Stimulated activated CD8-positive, alpha-beta memory T cell treated with anti-CD3 and anti-CD28 coated beads, Interleukin-12 subunit alpha, Interleukin-12 subunit beta, amount 100 ng/mL, for 1 hour (primary cell): Measurements from ENCODE around the gene TSPAN7.

Source experiments
- DNase-seq: peaks from one replicate; pipeline ENCODE4 v3.0.0-alpha.2; 2020; ENCODE audit warnings: low read depth

Gene TSPAN7, protein sequence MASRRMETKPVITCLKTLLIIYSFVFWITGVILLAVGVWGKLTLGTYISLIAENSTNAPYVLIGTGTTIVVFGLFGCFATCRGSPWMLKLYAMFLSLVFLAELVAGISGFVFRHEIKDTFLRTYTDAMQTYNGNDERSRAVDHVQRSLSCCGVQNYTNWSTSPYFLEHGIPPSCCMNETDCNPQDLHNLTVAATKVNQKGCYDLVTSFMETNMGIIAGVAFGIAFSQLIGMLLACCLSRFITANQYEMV

DNA sequence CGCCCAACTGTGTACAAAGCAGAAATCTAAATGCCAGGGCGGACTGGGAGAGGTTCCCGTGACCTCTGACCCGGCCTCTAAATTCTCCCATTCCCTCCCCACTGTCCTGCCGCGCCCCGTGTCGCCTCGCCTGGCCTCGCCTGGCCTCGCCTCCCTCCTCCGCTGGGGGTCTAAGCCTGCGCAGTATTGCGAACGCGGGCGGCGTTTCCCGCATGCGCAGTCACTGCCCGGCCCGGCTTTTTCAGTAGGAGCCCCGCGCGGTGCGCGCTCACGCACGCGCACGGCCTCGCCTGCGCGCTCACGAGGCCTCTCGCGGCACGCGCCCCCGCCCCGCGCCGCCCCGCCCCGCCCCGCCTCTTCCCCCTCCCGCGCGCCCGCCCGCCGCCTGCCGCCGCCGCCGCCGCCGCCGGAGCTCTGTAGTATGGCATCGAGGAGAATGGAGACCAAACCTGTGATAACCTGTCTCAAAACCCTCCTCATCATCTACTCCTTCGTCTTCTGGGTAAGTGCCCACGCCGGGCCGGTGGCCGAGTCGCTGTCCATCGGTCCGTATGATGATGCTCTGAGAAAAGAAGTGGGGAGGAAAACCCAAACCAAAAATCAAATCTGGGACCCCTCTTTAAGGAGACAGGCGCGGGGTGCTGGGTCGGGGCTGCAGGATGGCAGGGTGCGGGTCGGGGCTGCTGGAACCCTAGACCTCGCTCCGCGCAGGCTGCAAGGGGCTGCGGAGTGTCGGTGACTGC is at the start of gene TSPAN7:
Gene TSPAN7, plus strand, starts transcription at position 417 of the 743 bp plus-strand sequence. Its CDS starts 5 bp downstream, at position 422.
- DNase-seq, result peak; percentile 60

DNA sequence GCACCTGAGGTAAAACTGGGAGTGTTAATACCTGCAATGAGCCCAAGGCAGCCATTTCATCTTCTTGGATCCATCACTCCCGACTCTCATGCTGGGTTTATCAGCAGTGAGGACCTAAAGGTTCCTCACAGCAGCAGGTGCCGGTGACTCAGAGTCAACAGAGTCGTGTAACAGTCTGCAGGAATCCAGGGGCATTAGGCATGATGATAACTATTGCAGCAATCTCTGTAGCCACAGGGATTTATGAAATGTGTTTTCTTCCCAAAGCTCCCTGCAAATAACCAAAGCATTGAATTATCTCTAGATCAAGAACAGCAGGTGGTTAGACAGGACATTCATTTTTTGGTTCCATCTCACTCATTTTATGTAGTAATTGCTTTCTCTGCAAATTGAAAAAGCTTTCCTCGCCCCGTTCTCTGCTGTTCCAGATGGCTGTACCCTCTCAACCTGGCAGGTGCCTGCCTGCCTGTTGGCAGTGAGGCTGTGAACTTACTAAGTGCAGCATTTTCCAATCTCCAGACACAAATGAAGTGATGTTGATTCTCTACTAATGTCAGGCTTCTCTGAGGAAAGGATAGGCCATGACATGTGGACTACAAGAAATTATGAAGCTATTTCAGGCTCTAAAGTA is 48.1 kb upstream of the TSPAN7 start:
- no peak for DNase-seq

- no peak for DNase-seq
These were observed 47.1 kb upstream of the TSPAN7 start for GRCh38 chrX:38514016-38514854.

DNA sequence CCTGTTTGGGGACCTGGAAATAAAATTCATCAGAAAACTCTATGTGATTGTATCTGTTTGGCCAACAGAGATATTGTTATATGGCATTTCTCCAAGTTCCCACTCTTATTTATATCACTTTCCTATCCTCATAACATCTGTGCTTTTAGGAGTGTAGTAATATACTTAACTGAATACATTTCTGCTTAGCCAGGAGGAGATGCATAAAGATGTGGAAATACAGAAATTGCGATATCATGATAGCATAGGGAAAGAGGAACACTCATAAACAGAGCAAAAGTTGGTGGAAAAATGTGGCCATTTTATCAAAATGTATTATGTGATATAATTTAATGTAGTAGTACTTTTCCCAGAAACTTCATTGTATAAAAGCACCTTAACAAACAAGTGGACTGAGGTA is 46.1 kb upstream of the TSPAN7 start:
- DNase-seq, result no peak

DNA sequence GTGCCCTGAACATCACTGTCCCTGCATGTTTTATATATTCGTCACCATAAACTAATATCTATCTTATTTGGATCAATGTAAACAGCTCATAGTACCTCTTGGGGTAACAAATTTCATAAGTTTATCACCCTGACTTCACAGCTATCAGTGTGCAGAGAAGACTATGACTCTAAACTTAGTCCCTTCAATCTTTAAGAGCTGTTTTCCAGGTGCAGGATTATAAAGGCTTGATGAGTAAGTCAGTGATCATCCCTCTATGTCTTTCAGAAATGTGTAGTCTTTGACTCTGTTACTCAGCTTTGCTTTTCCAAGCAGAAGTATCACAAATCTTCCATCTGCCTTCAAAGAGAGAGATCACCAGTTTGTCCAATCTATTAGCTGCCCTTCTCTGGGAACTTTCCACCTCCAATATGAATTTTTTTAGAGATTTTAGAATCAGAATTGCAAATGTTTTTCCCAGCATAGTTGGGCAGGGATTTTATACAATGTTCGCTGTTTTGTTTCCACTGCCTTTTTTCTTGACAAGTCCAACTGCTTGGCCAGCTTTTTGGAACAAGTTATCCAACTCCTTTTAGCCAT is 45.1 kb upstream of the TSPAN7 start:
- no peak for DNase-seq

- no peak for DNase-seq
These were observed 41.7 kb upstream of the TSPAN7 start for GRCh38 chrX:38519651-38520050.

DNA sequence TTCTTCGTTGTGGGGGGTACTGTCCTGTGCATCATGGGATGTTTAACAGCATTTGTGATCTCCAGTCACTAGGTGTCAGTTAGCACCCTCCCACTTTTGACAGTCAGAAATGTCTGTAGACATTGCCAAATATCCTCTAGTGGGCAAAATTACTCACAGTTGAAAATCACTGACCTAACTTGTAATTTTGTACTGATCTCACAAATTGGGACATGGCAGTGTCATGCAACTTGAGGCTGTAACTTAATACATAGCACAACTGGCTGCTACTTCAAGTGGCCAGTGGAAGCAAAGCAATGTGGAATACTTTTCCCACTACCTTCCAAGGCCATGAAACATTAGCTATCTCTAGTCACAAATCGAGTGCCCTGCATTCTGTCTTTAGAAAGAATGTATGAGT is 23.2 kb upstream of the TSPAN7 start:
- no peak for DNase-seq

DNA sequence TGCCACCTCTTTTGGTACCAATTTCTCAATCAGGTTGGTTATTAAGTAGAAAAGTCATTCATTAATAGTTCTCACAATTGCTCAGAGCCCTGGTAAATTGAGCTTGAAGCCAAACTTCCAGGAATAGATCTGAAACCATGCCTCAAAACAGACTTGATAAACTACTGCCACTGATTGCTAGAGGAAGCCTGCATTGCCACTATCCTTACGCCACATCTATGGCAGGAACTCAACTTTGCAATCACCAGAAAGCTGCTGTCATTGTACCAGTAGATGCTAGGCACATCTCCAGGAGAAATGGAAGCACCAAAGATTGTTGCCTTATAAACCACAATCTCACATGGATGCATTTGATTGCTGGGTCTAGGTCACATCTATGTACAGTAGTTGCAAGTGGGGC is 21.6 kb upstream of the TSPAN7 start:
- no peak for DNase-seq

DNA sequence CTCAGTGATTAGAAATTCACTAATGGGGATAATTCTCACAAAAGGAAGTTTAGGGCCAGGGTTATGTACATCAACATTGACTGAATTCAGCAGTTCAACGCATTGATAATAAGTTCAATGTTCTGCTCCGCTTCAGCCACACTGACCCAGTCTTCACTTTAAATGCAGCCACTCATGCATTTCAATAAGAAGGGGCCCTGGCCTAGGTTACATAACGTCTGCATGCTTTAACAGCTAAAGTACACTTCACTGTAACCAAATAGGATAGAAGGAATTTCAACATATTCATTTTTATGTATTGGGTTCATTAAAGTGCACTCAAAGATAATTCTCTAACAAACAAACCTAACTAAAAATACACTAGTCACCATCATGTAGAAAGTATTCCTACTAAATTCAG is 12.8 kb upstream of the TSPAN7 start:
- no peak for DNase-seq

- no peak for DNase-seq
These were observed 8.6 kb upstream of the TSPAN7 start for GRCh38 chrX:38552721-38553120.

- DNase-seq, result no peak
These were observed 2.7 kb upstream of the TSPAN7 start for GRCh38 chrX:38558686-38559085.

DNA sequence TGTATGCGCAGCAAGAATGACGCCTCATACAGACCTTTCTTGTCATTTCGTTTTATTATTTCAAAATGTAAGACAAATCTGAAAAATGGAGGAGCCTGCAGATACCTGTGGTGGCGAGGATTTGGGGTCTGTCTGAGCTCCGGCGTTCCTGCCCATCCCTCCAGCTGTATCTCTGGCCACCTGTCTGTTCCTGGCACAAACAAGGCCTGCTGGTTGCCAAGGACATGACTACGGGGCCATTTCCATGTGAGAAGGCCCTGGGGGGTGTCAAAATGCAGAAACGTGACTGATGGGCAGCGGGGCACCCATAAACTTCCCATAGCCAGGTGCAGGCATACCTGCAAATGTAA is 591 bp upstream of the TSPAN7 start:
- no peak for DNase-seq

GRCh38 chrX:38561951-38562719 is 793 bp downstream of the TSPAN7 start:
- DNase-seq, result no peak

- DNase-seq, result no peak
These were observed 1.7 kb downstream of the TSPAN7 start for GRCh38 chrX:38563030-38563429.

- no peak for DNase-seq
These were observed 9.1 kb downstream of the TSPAN7 start for GRCh38 chrX:38570396-38570795.

DNA sequence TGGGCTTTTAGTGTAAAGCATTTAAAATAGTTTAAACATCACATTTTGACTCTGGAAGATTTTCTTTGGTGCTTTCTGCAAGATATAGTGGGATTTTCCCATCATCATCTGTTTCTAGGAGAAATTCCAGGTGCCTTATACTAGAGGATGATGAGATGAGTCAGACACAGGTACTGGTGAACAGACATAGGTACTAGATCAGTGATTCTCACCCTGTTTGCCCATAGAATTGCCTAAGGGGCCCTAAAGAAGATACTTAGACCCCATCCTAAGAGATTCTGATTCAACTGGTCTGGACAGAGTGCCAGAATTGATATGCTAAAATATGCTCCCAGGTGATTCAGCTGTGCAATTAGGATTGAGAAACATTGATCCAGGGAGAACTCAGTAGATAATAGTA is 9.7 kb downstream of the TSPAN7 start:
- DNase-seq, result no peak

- no peak for DNase-seq
These were observed 13.5 kb downstream of the TSPAN7 start for GRCh38 chrX:38574858-38575257.

DNA sequence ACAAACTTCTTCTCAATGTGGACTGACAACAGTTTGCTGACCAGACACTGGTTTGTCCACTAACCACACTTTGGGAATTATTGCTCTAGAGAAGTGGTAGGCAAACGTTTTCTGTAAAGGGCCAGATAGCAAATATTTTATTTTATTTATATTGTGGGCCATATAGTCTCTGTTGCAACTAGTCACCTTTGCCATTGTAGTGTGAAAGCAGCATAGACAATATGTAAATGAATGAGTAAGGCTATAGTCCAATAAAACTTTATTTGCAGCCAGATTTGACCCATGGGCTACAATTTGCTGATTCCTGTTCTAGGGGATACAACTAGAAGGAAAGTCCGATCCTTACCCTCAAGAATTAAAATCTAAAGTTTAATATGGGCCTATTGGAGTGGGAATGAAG is 14.5 kb downstream of the TSPAN7 start:
- DNase-seq, result no peak

GRCh38 chrX:38577738-38578137 is 16.4 kb downstream of the TSPAN7 start:
- no peak for DNase-seq

DNA sequence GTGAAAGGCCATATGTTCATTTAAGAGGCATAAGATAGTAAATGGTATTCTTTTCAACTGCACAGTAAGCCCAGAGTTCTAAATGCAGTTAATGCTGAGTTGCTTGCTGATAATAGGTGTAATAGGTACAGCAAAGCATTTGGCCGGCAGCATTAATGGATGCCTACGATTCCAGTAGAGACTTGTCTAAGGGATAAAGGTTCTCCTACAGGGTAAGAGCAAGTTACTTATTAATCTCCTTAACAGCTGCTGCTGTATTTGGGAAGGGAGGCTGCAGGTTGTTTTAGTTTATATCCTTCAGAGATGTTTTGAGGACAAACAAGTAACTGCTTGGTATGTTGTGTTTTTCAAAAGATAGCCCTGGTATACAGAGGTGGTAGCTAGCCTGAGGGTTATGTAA is 16.8 kb downstream of the TSPAN7 start:
- no peak for DNase-seq

GRCh38 chrX:38583181-38583580 is 21.8 kb downstream of the TSPAN7 start:
- no peak for DNase-seq
